Fibroblast of pulmonary artery (primary cell): ENCODE results near the gene RTN4IP1.

ENCODE experiments used
- DNase-seq: peaks from one replicate; pipeline ENCODE4 v3.0.0-alpha.2; 2010; ENCODE audit warnings: low read depth
- H3K4me3 ChIP-seq: replicated peaks from 2 replicates; pipeline ENCODE4 v1.5.1; 2011; ENCODE audit warnings: low read depth, mild to moderate bottlenecking, control low read depth, low read length, moderate library complexity
- CTCF ChIP-seq: IDR thresholded peaks from 2 replicates; pipeline ENCODE4 v1.5.1; 2011; ENCODE audit warnings: mild to moderate bottlenecking, control low read depth, low read length, inconsistent platforms; ENCODE audit errors: missing control alignments

Gene RTN4IP1

GRCh38 chr6:106533054-106533453 is 96.2 kb downstream of the RTN4IP1 start:
- no peak for DNase-seq
- H3K4me3 ChIP-seq: no peak overlapping the region
- TF ChIP-seq CTCF: no peak

- peak; percentile 41 for DNase-seq
- no peak for TF ChIP-seq CTCF
These were observed 98.8 kb downstream of the RTN4IP1 start for GRCh38 chr6:106530502-106530901.

GRCh38 chr6:106530026-106530425 is 99.3 kb downstream of the RTN4IP1 start:
- TF ChIP-seq CTCF: no peak
- no peak overlapping the region for H3K4me3 ChIP-seq
- no peak for DNase-seq

More at GRCh38 chr6:106530502-106530901, 98.8 kb downstream of the RTN4IP1 start:
- H3K4me3 ChIP-seq: no peak overlapping the region

GRCh38 chr6:106529438-106529837 is 99.9 kb downstream of the RTN4IP1 start:
- DNase-seq: no peak
- no peak overlapping the region for H3K4me3 ChIP-seq
- TF ChIP-seq CTCF: no peak

GRCh38 chr6:106528521-106528920 is 100.8 kb downstream of the RTN4IP1 start:
- no peak for DNase-seq
- TF ChIP-seq CTCF: no peak
- H3K4me3 ChIP-seq: no peak overlapping the region

GRCh38 chr6:106527979-106528378 is 101.3 kb downstream of the RTN4IP1 start:
- DNase-seq: peak; percentile 85
- H3K4me3 ChIP-seq: no peak overlapping the region
- no peak for TF ChIP-seq CTCF

GRCh38 chr6:106527117-106527516 is 102.2 kb downstream of the RTN4IP1 start:
- no peak for DNase-seq
- no peak for TF ChIP-seq CTCF
- H3K4me3 ChIP-seq: no peak overlapping the region
